ENCODE results near the gene ZSCAN21.
A peak's percentile ranks its signal among the peaks of the same experiment; 100 is the strongest.

ZSCAN21 gene

GRCh38 chr7:100100420-100101015 lies 50.9 kb downstream of the ZSCAN21 start:
- peak; percentile 91 for DNase-seq (ENCODE audit: low spot score)

- peak; percentile 96 for DNase-seq (ENCODE audit: low spot score)
Observed at GRCh38 chr7:100101016-100101862, 51.7 kb downstream of the ZSCAN21 start, which contains the start of the genes AP4M1 and MCM7. AP4M1 (plus strand) TSS chr7:100101643; CDS start chr7:100101715, 72 bp downstream. MCM7 (minus strand) TSS chr7:100101397; CDS start chr7:100101294, 103 bp downstream.

- DNase-seq (ENCODE audit: low spot score): no peak
Observed at GRCh38 chr7:100102950-100103840, 53.6 kb downstream of the ZSCAN21 start.

GRCh38 chr7:100105534-100105933 lies 56.0 kb downstream of the ZSCAN21 start:
- no peak for DNase-seq (ENCODE audit: low spot score)

- no peak for DNase-seq (ENCODE audit: low spot score)
Observed at GRCh38 chr7:100106633-100107032, 57.1 kb downstream of the ZSCAN21 start.

GRCh38 chr7:100107125-100107737 lies 57.7 kb downstream of the ZSCAN21 start:
- no peak for DNase-seq (ENCODE audit: low spot score)

- DNase-seq (ENCODE audit: low spot score): no peak
Observed at GRCh38 chr7:100107890-100108289, 58.3 kb downstream of the ZSCAN21 start.

GRCh38 chr7:100109521-100110163 lies 60.1 kb downstream of the ZSCAN21 start:
- DNase-seq (ENCODE audit: low spot score): no peak

- no peak for DNase-seq (ENCODE audit: low spot score)
Observed at GRCh38 chr7:100111156-100111555, 61.6 kb downstream of the ZSCAN21 start.

GRCh38 chr7:100111914-100112313 lies 62.3 kb downstream of the ZSCAN21 start:
- DNase-seq (ENCODE audit: low spot score): no peak

Data from iPS-NIHi11 (cell line).